Lower leg skin (tissue), 4 donors: ENCODE results near the gene CWC22. TPM values are rescaled to one million over a fixed set of nuclear protein-coding genes. Genes with fewer than 3 reads are reported as not detected.
"Not testable (repeated sequence)": the region's sequence is repeated elsewhere in the genome, so short reads cannot be mapped to it uniquely, and the experiment has no call there.

ENCODE experiments used
- DNase-seq, 2 donors: peaks; one replicate each; pipeline ENCODE4 v3.0.0-alpha.2; 2019; ENCODE audit warnings: low spot score in 2 of 2
- H3K4me3 ChIP-seq: fragments of 200-600 bp; sonication (generic); 2 replicates; pipeline ENCODE4 v1.5.1; 2017; ENCODE audit warnings: mild to moderate bottlenecking, low read depth; ENCODE audit not compliant: poor library complexity, severe bottlenecking
- CTCF ChIP-seq, 3 donors: fragments of 450-650 bp; IDR thresholded peaks; one replicate each; pipeline ENCODE4 v1.5.1; 2016; ENCODE audit warnings: antibody characterized with exemption in 3 of 3, mild to moderate bottlenecking in 3 of 3, moderate library complexity in 2 of 3
- POLR2A ChIP-seq, 2 donors: fragments of 450-650 bp; IDR thresholded peaks; one replicate each; pipeline ENCODE4 v1.6.1; 2016 to 2017; ENCODE audit warnings: antibody characterized with exemption in 2 of 2, mild to moderate bottlenecking in 1 of 2, moderate library complexity in 1 of 2
- WGBS, 2 donors: methylation state at CpG; one replicate each; pipeline ENCODE4 v1.1.5; 2018; 5-methylcytosine and 5-hydroxymethylcytosine counted together
- intact Hi-C: fragments of 100-400 bp; cut with DNase I; formaldehyde crosslinking; loops from one replicate; pipeline ENCODE4 v1.15.0; 2023; ENCODE audit warnings: low total_unique reads
- total RNA-seq, 4 donors: library from RNA; depleted of rRNA; stranded (reverse); fragments of >200 nt; gene quantifications; one replicate each; pipeline ENCODE4 v1.1.0, GENCODE V29; 2016

The CWC22 gene
- 10 to 100 TPM; 14.3 to 25.9 (median 19.3) TPM for total RNA-seq

- TF ChIP-seq POLR2A (IDR thresholded peaks at IDR 0.05), result no peak
- TF ChIP-seq CTCF (IDR thresholded peaks at IDR 0.05), result no peak
- peak within 1 kb of the TSS; percentile 79 for H3K4me3 ChIP-seq
- 0% methylated on average over 35 to 46 of the region's 46 CpGs for WGBS, 2 donors
- intact Hi-C loops, result no loop called here
- DNase-seq, result peak; percentile 92 to 96
Measured at GRCh38 chr2:180006781-180007579, at the start of gene CWC22. Gene CWC22 (minus strand): TSS chr2:180007297. CDS start chr2:179993341, 13,956 bp downstream.

GRCh38 chr2:180056367-180057118 is 49.4 kb upstream of the CWC22 start:
- intact Hi-C loops, result no loop called here
- WGBS, 2 donors, result 36 to 48% methylated on average over 15 of the region's 15 CpGs
- no peak for TF ChIP-seq POLR2A (IDR thresholded peaks at IDR 0.05)
- no peak for TF ChIP-seq CTCF (IDR thresholded peaks at IDR 0.05)
- H3K4me3 ChIP-seq, result no peak overlapping the region
- no peak for DNase-seq

- intact Hi-C loops, H3K4me3 ChIP-seq, DNase-seq: not testable (repeated sequence)
- 78 to 85% methylated on average over 1 of the region's 1 CpG for WGBS, 2 donors
Measured at GRCh38 chr2:180054576-180054975, 47.5 kb upstream of the CWC22 start.

GRCh38 chr2:180050246-180050645 is 43.1 kb upstream of the CWC22 start:
- no peak overlapping the region for H3K4me3 ChIP-seq
- no peak for TF ChIP-seq CTCF (IDR thresholded peaks at IDR 0.05)
- TF ChIP-seq POLR2A (IDR thresholded peaks at IDR 0.05), result no peak
- intact Hi-C loops, result no loop called here
- DNase-seq, result no peak
- WGBS, 2 donors, result 90 to 94% methylated on average over 3 of the region's 3 CpGs

GRCh38 chr2:180048251-180048650 is 41.2 kb upstream of the CWC22 start:
- no peak for TF ChIP-seq POLR2A (IDR thresholded peaks at IDR 0.05)
- no peak for TF ChIP-seq CTCF (IDR thresholded peaks at IDR 0.05)
- intact Hi-C loops, result no loop called here
- WGBS, 2 donors, result 82 to 83% methylated on average over 1 of the region's 1 CpG
- no peak for DNase-seq
- H3K4me3 ChIP-seq, result no peak overlapping the region

- TF ChIP-seq CTCF (IDR thresholded peaks at IDR 0.05), result no peak
- no peak for TF ChIP-seq POLR2A (IDR thresholded peaks at IDR 0.05)
- no peak for DNase-seq
- intact Hi-C loops, result no loop called here
- no peak overlapping the region for H3K4me3 ChIP-seq
Measured at GRCh38 chr2:180046776-180047175, 39.7 kb upstream of the CWC22 start.
